Endothelial cell of umbilical vein (primary cell): ENCODE results near the gene SNAPC2. TPM values are rescaled to one million over a fixed set of nuclear protein-coding genes. Genes with fewer than 3 reads are reported as not detected.
A peak's percentile ranks its signal among the peaks of the same experiment; 100 is the strongest.

ENCODE experiments used
- BruUV-seq: library from RNA; stranded (reverse); fragments of 400-500 nt; replicated peaks from 2 replicates; lab custom pipeline; 2021; lab: Mats Ljungman, UMichigan
- CTCF ChIA-PET: fragments of 300-600, 350-600 bp; sonication (Branson Sonifier 250); formaldehyde crosslinking; loops from one replicate; lab custom pipeline; 2021; ENCODE audit warnings: antibody characterized with exemption, inconsistent platforms; lab: Charles Lee
- POLR2A ChIA-PET: fragments of 300-600, 350-600 bp; sonication (Branson Sonifier 250); formaldehyde crosslinking; loops from one replicate; lab custom pipeline; 2021; ENCODE audit warnings: antibody characterized with exemption, inconsistent platforms; lab: Charles Lee
- DNase-seq: peaks from one replicate; pipeline ENCODE4 v3.0.0-alpha.2; 2011; ENCODE audit warnings: low read depth, low spot score
- FAIRE-seq: peaks from 2 replicates; lab custom pipeline; 2011; peaks lifted over from hg19 to GRCh38; lab: Jason Lieb, UNC
- H2AFZ ChIP-seq: 2 replicates; pipeline ENCODE4 v1.6.0; 2012; ENCODE audit warnings: low read depth, low read length, control low read depth, inconsistent platforms
- H3K27ac ChIP-seq: 2 replicates; pipeline ENCODE4 v1.5.1; 2011; ENCODE audit warnings: low read depth, mild to moderate bottlenecking, control low read depth, low read length, moderate library complexity; ENCODE audit not compliant: insufficient read depth
- H3K27me3 ChIP-seq, 2 experiments: 2 replicates each; pipeline versions ENCODE4 v1.6.0 to v1.6.1; 2011; ENCODE audit warnings: low read length in 2 of 2, mixed read lengths in 1 of 2; ENCODE audit not compliant: control insufficient read depth in 2 of 2, insufficient read depth in 2 of 2
- H3K36me3 ChIP-seq, 2 experiments: 2 replicates in 1 of 2; 3 replicates in 1 of 2; pipeline ENCODE4 v1.5.1; 2011; ENCODE audit warnings: low read length in 2 of 2, mild to moderate bottlenecking in 1 of 2, moderate library complexity in 1 of 2; ENCODE audit not compliant: control insufficient read depth in 2 of 2, insufficient read depth in 2 of 2; ENCODE audit errors: extremely low read depth in 1 of 2
- H3K4me1 ChIP-seq: 3 replicates; pipeline ENCODE4 v1.5.1; 2011; ENCODE audit warnings: mild to moderate bottlenecking, low read length; ENCODE audit not compliant: control insufficient read depth, insufficient read depth; ENCODE audit errors: extremely low read depth
- H3K4me2 ChIP-seq: 2 replicates; pipeline ENCODE4 v1.6.1; 2011; ENCODE audit warnings: low read length, control low read depth, mixed read lengths; ENCODE audit not compliant: insufficient read depth
- H3K4me3 ChIP-seq, 3 experiments: fragments of 200-600 bp in 1 of 3; sonication (generic), shearing (Covaris generic) in 1 of 3; replicated peaks in 1 of 3; 2 replicates each; pipeline ENCODE4 v1.5.1; 2011 to 2016; ENCODE audit warnings: control low read depth in 3 of 3, low read length in 3 of 3, mild to moderate bottlenecking in 2 of 3, inconsistent platforms in 1 of 3, low read depth in 1 of 3, moderate library complexity in 1 of 3; ENCODE audit not compliant: insufficient read depth in 1 of 3
- H3K79me2 ChIP-seq: 2 replicates; pipeline ENCODE4 v1.6.0; 2012; ENCODE audit warnings: low read length, inconsistent platforms; ENCODE audit not compliant: control insufficient read depth, insufficient read depth
- H3K9ac ChIP-seq: replicated peaks from 2 replicates; pipeline ENCODE3; 2011; ENCODE audit warnings: low read length, control low read depth; ENCODE audit not compliant: insufficient read depth; ENCODE audit errors: extremely low read depth
- H3K9me1 ChIP-seq: replicated peaks from 3 replicates; pipeline ENCODE4 v1.6.0; 2011; ENCODE audit warnings: mild to moderate bottlenecking, low read length; ENCODE audit not compliant: control insufficient read depth, insufficient read depth; ENCODE audit errors: extremely low read depth
- H3K9me3 ChIP-seq: replicated peaks from 2 replicates; pipeline ENCODE4 v1.5.1; 2012; ENCODE audit warnings: low read length, inconsistent platforms; ENCODE audit not compliant: control insufficient read depth, insufficient read depth
- H4K20me1 ChIP-seq: replicated peaks from 2 replicates; pipeline ENCODE3; 2011; ENCODE audit warnings: mild to moderate bottlenecking, low read length; ENCODE audit not compliant: control insufficient read depth, insufficient read depth; ENCODE audit errors: extremely low read depth
- CTCF ChIP-seq, 2 donors: IDR thresholded peaks; 1 replicate in 1 of 2; 2 replicates in 1 of 2; pipeline ENCODE4 v1.5.1; 2011; ENCODE audit warnings: low read length in 2 of 2, mild to moderate bottlenecking in 2 of 2, moderate library complexity in 2 of 2, control low read depth in 1 of 2, inconsistent platforms in 1 of 2, low read depth in 1 of 2; ENCODE audit not compliant: insufficient read depth in 1 of 2; ENCODE audit errors: extremely low read depth in 1 of 2
- EZH2 ChIP-seq: IDR thresholded peaks from 2 replicates; pipeline ENCODE4 v1.6.1; 2012; ENCODE audit warnings: borderline replicate concordance, low read depth, mild to moderate bottlenecking, moderate library complexity, low read length, inconsistent platforms; ENCODE audit not compliant: severe bottlenecking
- POLR2A ChIP-seq: IDR thresholded peaks from 2 replicates; pipeline ENCODE4 v1.6.1; 2012; ENCODE audit warnings: low read depth, mild to moderate bottlenecking, control low read depth, low read length
- POLR2AphosphoS5 ChIP-seq: IDR thresholded peaks from 2 replicates; pipeline ENCODE4 v1.6.1; 2012; ENCODE audit warnings: low read depth, mild to moderate bottlenecking, control low read depth, low read length, moderate library complexity; ENCODE audit not compliant: insufficient read depth
- dilution Hi-C: fragments of 300-500 bp; cut with MboI; formaldehyde crosslinking; loops from one replicate; pipeline ENCODE4 v1.15.0; 2019; ENCODE audit warnings: low sequenced_read_pairs; ENCODE audit not compliant: extremely low pct_ligation_motif_present
- intact Hi-C: fragments of 100-400 bp; cut with micrococcal nuclease; formaldehyde crosslinking; loops from one replicate; pipeline ENCODE4 v1.10.0; 2022
- polyA plus RNA-seq, 4 experiments: library from polyadenylated mRNA; depleted of rRNA in 3 of 4; stranded (reverse) in 3 of 4; unstranded in 1 of 4; fragments of >200 nt; gene quantifications; 2 replicates each; pipeline versions ENCODE4 v1.2.1 to v1.2.3, GENCODE V29; 2011 to 2012; ENCODE audit warnings: missing spikeins in 1 of 4
- total RNA-seq: library from RNA; stranded (reverse); gene quantifications from 2 replicates; pipeline ENCODE4 v1.2.3, GENCODE V29; 2021

SNAPC2 gene
- total and polyA plus RNA-seq, 2 donors (not counting 3 experiments of a cell fraction or from before 2014, with no cell fraction given), result 23.7 to 25.8 TPM

- Histone ChIP-seq H3K4me3 (peak within 1 kb of the TSS; percentile 28 to 39 (median 29)), H4K20me1 (no peaks in the 10 kb centered on the region), H3K27me3 (no peaks in the 10 kb centered on the region), H3K4me2 (peak within 1 kb of the TSS; percentile 63), H3K9me3 (no peaks in the 10 kb centered on the region), H3K36me3 (peaks cover 0 to 9% of the 10 kb centered on the region in 2 experiments), H3K4me1 (peaks cover 24% of the 10 kb centered on the region), H3K9me1 (no peaks in the 10 kb centered on the region), H3K79me2 (no peaks in the 10 kb centered on the region), H3K9ac (no peak within 1 kb of the TSS), H2AFZ (peak within 1 kb of the TSS; percentile 76), H3K27ac (no peak within 1 kb of the TSS)
- CTCF ChIA-PET, result no interaction called here
- intact Hi-C loops (no loop called here), dilution Hi-C loops (no loop called here)
- FAIRE-seq (peak; percentile 56), DNase-seq (peak; percentile 40)
- POLR2A ChIA-PET, result no interaction called here
- no TSS peak for BruUV-seq
- TF ChIP-seq POLR2A, result peak; percentile 45
- peak in 1 of 2 donors; percentile 3 for TF ChIP-seq CTCF (IDR thresholded peaks at IDR 0.05; ENCODE audit: extremely low read depth in 1 of 2, insufficient read depth in 1 of 2, low read depth in 1 of 2, low read length in 2 of 2)
- no peak for TF ChIP-seq POLR2AphosphoS5
- no peak for TF ChIP-seq EZH2
These were observed 6.0 kb downstream of the SNAPC2 start, which contains the start of gene CTXN1 for GRCh38 chr19:7926021-7926726. Gene CTXN1, minus strand, starts transcription at chr19:7926135. Its CDS starts 597 bp downstream, at chr19:7925538.
